ENCODE results near the gene THSD4.
"Not testable (repeated sequence)": the region's sequence is repeated elsewhere in the genome, so short reads cannot be mapped to it uniquely, and the experiment has no call there.

The THSD4 gene

DNA sequence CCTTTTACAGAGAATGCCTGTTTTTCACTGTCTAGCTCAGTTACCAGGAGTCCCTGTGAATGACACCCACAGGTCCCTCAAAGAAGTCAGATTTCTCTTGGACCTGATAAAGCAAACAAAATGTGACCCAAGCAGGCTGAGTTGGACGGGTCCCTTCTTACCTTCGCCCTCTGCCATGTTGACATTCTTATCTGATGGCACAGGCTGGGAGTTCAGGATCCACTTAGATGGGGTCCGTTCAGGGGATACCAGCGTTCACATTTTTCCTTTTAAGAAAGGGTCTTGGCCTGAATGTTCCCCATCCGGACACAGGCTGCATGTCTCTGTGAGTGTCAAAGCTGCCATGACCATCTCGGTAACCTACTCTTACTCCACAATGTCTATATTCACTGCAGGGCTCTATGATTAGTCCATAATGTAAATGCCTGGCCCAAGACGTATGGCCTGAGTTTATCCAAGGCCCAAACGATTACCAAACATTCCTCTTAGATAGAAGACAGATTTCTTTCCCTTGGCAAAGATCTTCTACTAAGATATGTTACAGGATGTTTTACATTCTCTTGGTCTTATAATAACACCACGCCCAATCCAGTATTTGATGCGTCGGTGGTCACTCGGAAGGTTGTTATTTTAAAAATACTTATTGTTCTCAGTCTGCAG is 179.1 kb downstream of the THSD4 start:
- DNase-seq (ENCODE audit: low read depth), result peak; percentile 96

DNA sequence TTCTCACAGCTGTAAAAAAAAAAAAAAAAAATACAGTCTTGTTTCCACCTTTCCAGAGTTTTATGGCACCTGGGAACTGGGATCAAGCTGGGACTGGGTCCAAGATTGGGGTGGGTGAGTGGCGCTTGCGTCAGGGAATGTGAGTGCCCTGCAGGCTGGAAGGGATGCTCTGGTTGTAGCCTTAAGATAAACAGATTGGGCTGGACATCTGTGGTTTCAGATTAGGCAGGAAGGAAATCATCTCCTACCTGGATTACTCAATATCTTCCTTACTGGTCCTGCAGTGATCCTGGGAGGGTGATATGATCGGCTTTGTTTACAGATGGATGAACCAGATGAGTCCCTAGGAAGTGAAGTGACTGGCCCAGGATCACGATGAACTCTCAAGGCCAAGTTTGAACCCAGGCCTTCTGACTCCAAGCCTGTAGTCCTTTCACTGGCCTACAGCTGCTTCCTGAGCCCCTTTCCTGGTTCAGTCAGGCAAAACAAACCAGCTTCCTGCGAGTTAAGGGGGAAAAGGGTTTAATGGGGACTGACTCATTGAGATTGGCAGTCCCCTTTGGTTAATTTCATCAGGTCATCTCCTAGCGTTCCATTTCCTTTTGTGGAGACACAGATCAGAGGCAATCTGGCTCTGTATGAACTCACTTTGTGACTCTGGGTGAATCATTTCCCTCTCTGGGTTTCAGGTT is 179.8 kb downstream of the THSD4 start:
- DNase-seq (ENCODE audit: low read depth), result peak; percentile 98

DNA sequence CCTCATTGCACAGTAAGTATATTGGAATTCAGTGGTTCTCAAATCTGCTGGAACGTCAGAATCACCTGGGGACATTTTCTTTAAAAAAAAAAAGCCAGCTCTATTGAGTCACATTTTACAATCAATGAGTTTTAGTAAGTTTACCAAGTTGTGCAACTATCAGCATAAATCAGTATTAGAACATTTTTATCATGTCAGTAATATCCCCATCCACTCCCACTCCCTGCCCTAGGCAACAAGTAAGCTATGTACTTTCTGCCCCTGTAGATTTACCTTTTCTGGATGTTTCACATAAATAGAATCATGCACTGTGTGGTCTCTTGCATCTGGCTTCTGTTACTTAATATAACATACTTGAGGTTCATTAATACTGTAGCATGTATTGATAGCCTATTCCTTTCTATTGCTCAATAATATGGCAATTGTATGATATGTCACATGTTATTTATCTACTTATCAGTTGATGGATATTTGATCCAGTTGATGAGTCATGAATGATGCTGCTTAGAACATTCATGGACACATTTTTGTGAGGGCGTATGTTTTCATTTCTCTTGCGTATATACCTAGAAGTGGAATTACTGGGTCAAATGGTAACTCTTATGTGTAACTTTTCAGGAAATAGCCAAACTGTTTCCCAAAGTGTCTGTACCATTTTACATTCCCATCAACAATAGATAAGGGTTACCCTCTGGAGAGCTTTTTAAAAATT is 180.5 kb downstream of the THSD4 start:
- DNase-seq (ENCODE audit: low read depth), result peak; percentile 88

DNA sequence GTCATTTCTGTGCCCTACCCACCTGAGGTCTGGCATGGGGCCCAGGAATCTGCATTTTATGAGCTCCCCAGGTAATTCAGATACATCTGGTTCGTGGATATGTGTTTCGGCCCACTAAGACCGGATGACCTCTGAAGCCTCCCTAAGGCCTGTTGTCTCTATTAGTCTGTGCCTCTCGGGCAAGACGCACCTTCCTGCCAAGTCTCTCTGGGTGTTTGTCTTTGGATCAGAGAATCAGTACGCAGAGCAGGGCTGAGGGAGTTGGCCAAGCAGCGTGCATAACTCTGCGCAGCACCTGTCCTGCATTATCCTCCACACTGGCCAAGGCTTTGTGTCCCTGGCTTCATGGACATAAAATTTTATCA is 181.0 kb downstream of the THSD4 start:
- DNase-seq (ENCODE audit: low read depth), result no peak

DNA sequence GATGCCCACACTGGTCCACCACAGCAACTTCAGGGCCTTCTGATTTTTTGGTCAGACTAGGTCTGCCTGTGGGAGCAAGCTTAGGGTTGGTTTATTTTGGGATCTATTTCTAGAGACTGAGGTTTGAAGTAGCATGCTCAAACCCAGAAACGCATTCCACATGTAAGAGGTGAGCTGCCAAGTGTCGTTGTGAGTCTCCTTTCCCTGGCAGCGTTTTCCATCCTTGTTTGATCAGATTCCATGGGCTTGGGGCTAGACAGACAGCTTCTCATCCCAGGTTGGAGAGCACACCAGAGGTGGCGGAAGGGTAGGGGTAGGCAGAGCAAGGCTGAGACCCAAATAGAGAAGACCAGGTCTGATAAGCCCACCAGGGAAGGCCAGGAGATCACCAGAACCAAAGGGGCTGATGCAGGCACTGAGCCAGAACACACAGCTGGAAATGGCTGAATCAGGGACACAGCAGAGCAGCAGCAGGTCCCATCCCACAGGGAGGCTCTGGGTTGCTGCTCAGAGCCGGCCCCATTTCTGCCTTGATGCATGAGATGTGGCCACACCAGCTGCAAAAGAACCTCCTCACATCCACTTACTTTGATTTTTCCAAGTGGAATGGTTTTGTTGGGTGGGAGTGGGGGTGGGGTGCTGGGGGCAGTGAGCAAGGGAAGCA is 186.8 kb downstream of the THSD4 start:
- peak; percentile 15 for DNase-seq (ENCODE audit: low read depth)

DNA sequence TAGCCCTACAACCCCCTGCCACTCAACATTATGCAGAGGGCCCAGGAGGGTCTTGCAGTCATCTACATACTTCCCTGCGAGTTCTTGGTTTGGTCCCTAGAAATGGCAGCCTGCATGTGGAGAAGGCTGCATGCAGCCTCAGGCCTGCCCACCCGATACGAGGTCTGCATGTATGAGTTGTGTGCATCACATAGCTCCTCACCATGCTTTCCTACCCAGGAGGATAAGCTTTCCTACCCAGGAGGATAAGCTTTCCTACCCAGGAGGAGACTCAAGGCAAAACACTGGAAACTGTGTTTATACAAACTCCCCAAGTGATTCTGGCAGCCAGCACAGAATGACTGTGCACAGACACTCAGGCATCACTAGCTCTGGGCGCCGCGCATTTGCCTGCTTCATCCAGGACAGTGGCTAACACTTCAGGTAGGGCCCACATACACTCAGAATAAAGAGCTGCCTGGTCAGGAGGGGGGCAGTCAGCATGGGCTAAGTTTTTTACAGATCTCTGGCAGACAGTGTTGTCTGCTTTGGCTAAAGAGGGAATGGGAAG is 187.7 kb downstream of the THSD4 start:
- DNase-seq (ENCODE audit: low read depth), result peak; percentile 53

DNA sequence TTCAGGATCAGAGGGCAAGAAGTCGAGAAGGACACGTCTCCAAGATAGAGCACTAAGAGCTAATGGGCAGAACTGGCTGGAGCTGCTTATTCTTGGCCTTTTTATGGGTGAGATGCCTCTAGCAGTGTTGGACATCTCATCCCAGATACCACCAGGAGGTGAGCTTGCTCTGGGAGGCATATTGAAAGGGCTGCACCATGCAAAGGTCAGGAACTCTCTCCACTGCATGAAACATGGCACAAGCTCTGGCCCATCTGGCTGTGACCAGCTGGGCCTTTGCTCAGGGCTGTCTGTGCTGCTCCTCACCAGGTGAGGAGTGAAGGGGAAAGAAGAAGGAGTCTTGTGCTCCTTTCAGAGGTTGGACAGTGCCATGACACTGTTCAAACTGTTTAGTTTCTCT is 188.7 kb downstream of the THSD4 start:
- DNase-seq (ENCODE audit: low read depth), result no peak

DNA sequence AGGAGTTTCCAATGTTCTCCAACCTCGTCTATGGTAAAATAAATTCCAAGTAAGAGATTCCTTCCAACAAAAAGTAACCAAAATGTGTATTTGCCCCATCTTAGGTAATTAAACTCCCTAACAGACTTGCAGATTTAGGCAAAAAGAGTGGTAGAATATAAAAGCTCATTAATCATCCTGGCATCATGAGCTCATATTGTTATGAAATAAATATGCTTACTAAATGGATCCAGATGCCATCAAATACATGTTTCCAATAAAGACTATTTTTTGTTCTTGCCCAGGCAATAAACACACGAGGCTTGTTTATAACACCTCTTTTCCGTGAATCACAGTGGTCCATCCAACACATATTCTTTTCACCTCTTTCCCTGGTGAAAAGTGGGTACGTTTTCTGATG is 189.4 kb downstream of the THSD4 start:
- DNase-seq (ENCODE audit: low read depth), result peak; percentile 66

DNA sequence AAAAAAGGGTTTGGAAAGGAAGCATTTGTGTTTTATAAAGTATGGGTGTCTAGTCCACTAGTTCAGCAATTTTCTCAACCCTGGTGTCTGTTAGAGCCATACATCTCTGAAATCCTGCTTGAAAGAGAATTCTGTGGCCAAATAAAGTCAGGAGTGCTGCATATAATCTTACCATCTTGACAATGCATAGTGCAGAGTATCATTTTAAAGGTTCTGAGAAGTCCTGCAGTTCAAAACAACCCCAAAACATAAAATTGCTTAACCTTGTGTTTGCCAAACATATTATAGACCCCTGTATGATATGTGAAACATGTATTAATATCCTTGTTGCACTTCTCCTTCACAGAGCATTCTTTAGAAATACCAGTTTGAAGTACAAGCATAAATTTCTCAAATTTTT is 191.3 kb downstream of the THSD4 start:
- DNase-seq (ENCODE audit: low read depth), result no peak

DNA sequence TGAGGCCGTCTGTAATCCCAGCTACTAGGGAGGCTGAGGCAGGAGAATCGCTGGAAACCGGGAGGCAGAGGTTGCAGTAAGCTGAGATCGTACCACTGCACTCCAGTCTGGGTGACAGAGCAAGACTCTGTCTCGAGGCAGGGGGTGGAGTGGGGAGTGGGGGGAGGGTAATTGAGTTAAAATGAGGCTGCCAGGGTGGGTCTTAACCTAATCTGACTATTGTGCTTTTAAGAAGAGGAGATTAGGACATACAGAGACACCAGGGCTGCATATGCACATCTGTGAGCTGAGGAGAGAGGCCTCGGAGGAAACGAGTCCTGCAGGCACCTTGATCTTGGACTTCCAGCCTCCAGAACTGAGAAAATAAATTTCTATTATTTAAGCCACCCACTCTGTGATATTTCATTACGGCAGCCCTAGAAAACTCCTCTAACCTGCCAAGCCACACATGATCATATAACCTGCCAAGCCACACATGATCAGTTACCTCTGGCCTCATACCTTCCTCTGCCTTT is 197.0 kb downstream of the THSD4 start:
- DNase-seq (ENCODE audit: low read depth), result no peak

DNA sequence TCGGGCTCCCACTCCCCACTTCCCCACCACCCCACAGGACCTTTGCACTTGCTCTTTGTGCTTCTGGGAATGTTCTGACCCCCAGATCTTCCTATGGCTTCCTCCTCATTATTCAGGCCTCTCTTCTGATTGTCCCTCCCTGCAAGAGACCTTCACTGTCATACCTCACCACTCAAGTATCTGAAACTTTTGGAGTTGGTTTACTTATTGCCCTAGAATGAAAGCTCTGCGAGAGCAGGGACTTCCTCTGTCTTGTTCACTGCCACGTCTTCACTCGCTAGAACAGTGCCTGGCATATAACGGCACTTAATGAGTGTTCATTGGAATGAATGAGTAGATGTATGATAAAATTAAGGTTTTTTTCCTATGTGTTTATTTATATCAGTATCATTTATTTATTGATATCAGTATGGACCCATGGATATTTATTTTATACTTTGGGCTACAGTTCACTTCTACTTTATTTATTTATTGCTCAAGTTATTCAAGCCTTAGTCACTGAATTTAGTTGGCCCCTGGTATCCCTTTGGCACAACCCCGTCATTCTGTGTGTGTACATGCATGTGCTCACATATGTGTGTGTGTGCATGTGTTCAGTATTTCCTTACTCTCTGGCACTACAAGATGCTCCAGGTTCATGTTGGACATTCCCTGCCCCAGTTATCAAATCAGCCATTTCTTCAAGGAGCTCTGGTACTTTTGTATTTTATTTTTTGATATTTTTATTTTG is 197.6 kb downstream of the THSD4 start:
- peak; percentile 80 for DNase-seq (ENCODE audit: low read depth)

DNA sequence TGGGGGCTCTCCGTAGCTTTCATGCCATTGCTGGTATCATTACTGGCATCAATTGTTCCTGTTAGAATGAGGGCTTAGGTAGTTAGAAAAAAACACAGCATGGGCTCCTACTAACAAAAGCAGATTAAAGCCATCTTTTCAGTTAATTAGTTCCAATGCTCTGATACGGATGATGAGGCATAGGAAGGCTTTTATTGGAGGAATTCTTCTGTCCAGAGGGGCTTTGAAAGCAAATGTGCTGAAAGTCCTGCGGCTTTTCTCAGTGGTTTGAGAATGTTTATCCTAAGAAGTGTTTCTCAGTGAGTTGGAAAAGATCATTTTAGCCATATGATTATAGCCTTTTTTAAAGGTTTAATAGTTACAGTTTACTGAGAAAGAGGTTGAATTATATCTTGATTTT is 198.5 kb downstream of the THSD4 start:
- peak; percentile 65 for DNase-seq (ENCODE audit: low read depth)

DNA sequence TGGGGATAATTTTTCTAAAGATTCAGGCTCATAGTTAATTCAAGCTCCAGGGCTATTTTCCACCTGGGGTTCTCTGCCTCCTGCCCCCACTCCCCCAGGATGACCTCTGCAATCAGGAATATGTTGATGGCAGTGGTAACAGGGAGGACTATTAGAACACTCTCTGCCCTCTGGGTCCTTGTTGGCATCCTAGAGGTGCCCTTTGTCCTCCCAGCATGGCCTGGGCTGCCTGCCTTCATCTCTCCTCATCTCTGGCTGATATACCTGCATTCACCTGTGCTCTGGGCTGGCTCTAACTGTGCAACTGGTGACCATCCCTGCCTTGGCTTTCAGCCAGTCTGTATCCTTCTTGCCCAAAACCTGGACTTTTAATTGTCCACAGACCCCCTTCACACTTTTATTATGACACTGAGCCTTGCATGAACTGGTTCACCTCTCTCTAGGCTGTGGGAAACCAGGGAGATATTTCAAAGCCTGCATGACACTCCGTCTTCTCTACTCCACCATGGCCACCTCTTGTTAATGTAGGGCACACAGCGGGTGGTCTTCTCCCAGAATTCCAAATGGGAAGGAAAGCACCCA is 199.8 kb downstream of the THSD4 start:
- DNase-seq (ENCODE audit: low read depth), result no peak

DNA sequence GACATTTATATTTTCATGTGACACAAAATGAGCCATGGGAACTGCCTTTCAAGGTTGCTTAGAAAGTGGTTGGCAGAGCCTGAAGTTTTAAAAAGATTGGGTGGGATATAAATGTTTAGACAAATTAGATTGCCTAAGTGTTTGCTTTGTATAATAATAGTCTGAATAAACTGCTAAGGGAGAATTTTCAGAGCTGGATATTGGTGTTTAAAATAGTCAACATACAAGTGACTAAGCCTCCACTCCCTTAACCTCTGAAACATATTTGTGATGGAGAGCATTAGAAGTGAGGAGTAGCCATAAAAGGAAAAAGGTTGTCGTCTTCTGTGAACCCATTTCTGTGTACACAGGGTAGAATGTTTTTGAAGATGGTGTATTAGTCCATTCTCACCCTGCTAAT is 201.6 kb downstream of the THSD4 start:
- DNase-seq (ENCODE audit: low read depth), result no peak

DNA sequence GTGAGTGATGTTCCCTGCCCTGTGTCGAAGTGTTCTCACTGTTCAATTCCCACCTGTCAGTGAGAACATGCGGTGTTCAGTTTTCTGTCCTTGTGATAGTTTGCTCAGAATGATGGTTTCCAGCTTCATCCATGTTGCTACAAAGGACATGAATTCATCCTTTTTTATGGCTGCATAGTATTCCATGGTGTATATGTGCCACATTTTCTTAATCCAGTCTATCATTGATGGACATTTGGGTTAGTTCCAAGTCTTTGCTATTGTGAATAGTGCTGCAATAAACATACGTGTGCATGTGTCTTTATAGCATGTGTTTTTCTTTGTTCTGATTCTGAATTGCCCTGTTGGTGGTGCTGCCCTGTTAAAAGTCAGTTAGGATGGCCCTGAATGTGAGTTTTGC is 204.2 kb downstream of the THSD4 start:
- not testable (repeated sequence) for DNase-seq (ENCODE audit: low read depth)

DNA sequence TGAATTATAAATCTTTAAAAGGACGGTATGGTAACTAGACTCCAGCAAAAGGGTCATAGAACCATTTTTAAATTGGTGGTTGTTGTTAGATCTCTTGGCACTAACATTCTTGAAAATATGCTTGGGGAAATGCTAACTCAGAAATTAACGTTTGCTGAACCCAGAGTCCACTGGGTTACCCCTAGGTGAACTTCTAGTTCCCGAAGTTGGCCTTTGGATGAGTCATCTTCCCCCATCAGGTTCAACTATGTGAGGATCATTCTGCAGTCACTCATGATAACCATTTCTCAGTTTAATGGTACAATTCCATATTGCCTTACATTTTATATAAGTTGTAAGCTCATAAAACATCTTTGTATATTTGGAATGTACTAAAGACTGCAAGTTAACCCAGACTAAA is 204.7 kb downstream of the THSD4 start:
- DNase-seq (ENCODE audit: low read depth), result no peak

DNA sequence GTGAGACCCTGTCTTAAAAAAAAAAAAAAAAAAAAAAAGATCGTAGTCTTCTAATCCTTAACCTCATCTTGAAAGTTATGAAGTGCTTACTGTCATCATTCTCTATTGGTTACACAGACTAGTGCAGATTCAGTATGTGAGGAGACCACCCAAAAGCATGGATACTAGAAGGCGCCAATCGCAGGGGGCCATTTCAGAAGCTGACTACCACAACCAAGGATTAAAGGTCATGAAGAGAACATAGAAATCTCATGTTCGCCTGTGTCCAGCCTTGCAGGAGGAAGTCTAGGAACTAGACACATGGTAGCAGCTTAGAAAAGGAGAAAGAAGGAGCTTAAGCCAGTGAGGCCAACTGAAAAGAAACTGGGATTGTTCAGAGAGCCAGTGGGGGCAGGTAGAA is 207.8 kb downstream of the THSD4 start:
- DNase-seq (ENCODE audit: low read depth), result no peak

DNA sequence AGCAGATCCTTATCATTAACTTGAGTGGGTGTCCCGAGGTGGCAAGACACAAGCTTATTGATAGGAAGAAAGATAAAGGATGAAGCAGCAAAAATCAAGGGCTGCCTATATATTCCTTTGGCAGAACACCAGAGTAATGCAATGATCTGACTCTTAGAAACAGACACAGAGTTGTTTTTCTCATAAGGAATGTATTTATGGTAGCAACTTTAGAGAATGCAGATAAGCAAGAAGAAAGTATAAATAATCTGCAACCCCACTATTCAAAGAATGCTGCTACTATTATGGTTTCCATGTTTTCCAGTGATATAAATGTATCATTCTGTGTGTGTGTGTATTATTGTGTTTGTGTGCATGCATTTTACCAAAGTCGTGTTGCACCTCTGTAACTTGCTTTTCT is 208.3 kb downstream of the THSD4 start:
- DNase-seq (ENCODE audit: low read depth), result no peak

DNA sequence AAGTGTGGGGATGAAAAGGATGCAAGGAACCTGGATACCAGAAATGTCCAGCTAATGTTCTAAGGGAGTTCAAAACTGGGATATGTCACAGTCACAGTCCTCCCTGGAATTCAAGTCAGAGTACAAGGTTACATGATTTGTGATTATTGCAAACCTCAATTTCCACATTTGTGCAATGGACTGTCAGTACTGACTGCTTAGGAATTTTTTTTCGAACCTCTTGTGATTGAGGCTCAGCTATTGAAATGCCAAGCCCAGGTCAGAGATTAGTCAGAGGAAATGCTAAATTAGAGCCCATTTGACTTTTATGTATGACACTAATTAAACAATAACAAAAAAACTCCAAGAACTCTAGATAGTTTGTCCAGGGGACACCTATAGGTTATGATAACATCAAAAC is 210.2 kb downstream of the THSD4 start:
- peak; percentile 57 for DNase-seq (ENCODE audit: low read depth)

DNA sequence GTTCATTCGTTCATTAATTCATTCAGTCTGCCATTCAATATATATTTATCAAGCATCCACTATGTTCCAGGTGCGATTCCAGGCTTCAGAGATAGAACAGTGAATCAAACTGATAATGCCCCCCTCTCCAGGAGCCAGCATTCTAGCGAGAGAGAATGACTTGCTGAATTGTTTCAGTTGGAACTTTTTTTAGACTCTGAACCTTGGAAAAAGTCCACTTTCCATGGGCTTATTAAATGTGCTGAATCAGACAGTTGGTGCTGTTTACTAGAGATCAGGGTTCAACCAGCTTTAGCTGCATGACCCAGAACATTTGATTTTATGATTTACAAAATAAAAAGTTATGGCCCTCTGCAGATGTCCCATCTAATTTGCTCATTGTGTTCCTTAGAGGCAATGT is 213.2 kb downstream of the THSD4 start:
- DNase-seq (ENCODE audit: low read depth), result peak; percentile 44

DNA sequence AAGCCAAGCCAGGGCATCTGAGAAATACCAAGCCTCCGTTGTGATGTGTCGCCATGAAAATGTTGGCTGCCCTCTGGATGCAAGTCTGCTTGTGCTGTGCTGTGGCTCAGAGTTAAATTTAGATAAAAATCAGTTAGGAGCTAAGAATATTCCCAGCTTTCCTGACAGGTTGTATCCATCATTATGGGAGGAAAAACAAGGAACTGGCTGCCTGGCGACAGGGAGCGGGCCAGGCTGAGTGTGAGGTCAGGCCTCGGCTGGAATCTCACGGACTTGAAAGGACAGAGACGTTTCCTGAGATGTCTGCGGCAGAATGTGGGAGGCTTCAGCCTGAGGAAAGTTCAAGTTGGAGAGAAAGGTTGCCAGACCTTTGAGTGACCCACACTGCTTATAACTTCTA is 213.8 kb downstream of the THSD4 start:
- DNase-seq (ENCODE audit: low read depth), result no peak

All from fibroblast of gingiva (primary cell).